Measurements from ENCODE around the gene NMU. TPM values are rescaled to one million over a fixed set of nuclear protein-coding genes. Genes with fewer than 3 reads are reported as not detected.
"Not testable (repeated sequence)": the region's sequence is repeated elsewhere in the genome, so short reads cannot be mapped to it uniquely, and the experiment has no call there.

The NMU gene
- polyA plus RNA-seq, 1 donor from 2014 or later = 0.53 TPM

GRCh38 chr4:55609393-55609866, 26.7 kb downstream of the NMU start:
- H3K4me1 Mint-ChIP-seq = no peaks in the 10 kb centered on the region
- H3K27me3 Mint-ChIP-seq = no peaks in the 10 kb centered on the region
- no peak overlapping the region for H3K4me3 Mint-ChIP-seq
- H3K27ac Mint-ChIP-seq = peak overlapping the region in 1 of 3 donors; percentile 63
- no peaks in the 10 kb centered on the region for H3K9me3 Mint-ChIP-seq
- no peaks in the 10 kb centered on the region for H3K36me3 Mint-ChIP-seq

GRCh38 chr4:55608591-55608990, 27.5 kb downstream of the NMU start:
- Mint-ChIP-seq H3K4me1 (no peaks in the 10 kb centered on the region), H3K27ac (no peak overlapping the region), H3K4me3 (no peak overlapping the region), H3K27me3 (no peaks in the 10 kb centered on the region), H3K9me3 (no peaks in the 10 kb centered on the region), H3K36me3 (no peaks in the 10 kb centered on the region)

GRCh38 chr4:55604996-55605395, 31.1 kb downstream of the NMU start:
- Mint-ChIP-seq H3K27me3 (no peaks in the 10 kb centered on the region), H3K9me3 (no peaks in the 10 kb centered on the region), H3K36me3 (no peaks in the 10 kb centered on the region), H3K4me3 (no peak overlapping the region), H3K4me1 (no peaks in the 10 kb centered on the region), H3K27ac (peak overlapping the region in 1 of 3 donors; percentile 14)

- Mint-ChIP-seq H3K4me3 (no peak overlapping the region), H3K9me3 (no peaks in the 10 kb centered on the region), H3K4me1 (no peaks in the 10 kb centered on the region), H3K27me3 (peaks cover 1% of the 10 kb centered on the region), H3K36me3 (no peaks in the 10 kb centered on the region), H3K27ac (no peak overlapping the region)
Measured at GRCh38 chr4:55600640-55601039, 35.5 kb downstream of the NMU start.

GRCh38 chr4:55598641-55599040, 37.5 kb downstream of the NMU start:
- no peaks in the 10 kb centered on the region for H3K36me3 Mint-ChIP-seq
- H3K4me3 Mint-ChIP-seq = no peak overlapping the region
- no peaks in the 10 kb centered on the region for H3K4me1 Mint-ChIP-seq
- H3K27me3 Mint-ChIP-seq = peaks cover 1% of the 10 kb centered on the region
- H3K27ac Mint-ChIP-seq = no peak overlapping the region
- H3K9me3 Mint-ChIP-seq = no peaks in the 10 kb centered on the region

- Mint-ChIP-seq H3K36me3 (no peaks in the 10 kb centered on the region), H3K4me3 (no peak within 1 kb of the TSS), H3K27ac (no peak within 1 kb of the TSS), H3K9me3 (peaks cover 3 to 7% (median 3%) of the 10 kb centered on the region in 3 donors), H3K27me3 (peaks cover 6% of the 10 kb centered on the region), H3K4me1 (no peaks in the 10 kb centered on the region)
Measured at GRCh38 chr4:55592014-55592413, 44.1 kb downstream of the NMU start, which contains the start of gene PDCL2. PDCL2 (minus strand) TSS chr4:55592245; CDS start chr4:55592109, 136 bp downstream.

- Mint-ChIP-seq H3K9me3 (peaks cover 3 to 13% (median 6%) of the 10 kb centered on the region in 3 donors), H3K36me3 (no peaks in the 10 kb centered on the region), H3K27ac (no peak overlapping the region), H3K4me1 (no peaks in the 10 kb centered on the region), H3K27me3 (peaks cover 6% of the 10 kb centered on the region), H3K4me3 (no peak overlapping the region)
Measured at GRCh38 chr4:55588160-55588559, 47.9 kb downstream of the NMU start.

GRCh38 chr4:55582773-55583172, 53.3 kb downstream of the NMU start:
- H3K9me3 Mint-ChIP-seq = peaks cover 0 to 11% (median 5%) of the 10 kb centered on the region in 3 donors
- H3K27ac Mint-ChIP-seq, H3K4me3 Mint-ChIP-seq, H3K4me1 Mint-ChIP-seq, H3K36me3 Mint-ChIP-seq, H3K27me3 Mint-ChIP-seq: not testable (repeated sequence)

- Mint-ChIP-seq H3K27me3 (peaks cover 2% of the 10 kb centered on the region), H3K27ac (no peak overlapping the region), H3K36me3 (peaks cover 8% of the 10 kb centered on the region), H3K4me3 (no peak overlapping the region), H3K4me1 (no peaks in the 10 kb centered on the region), H3K9me3 (peaks cover 7 to 35% (median 16%) of the 10 kb centered on the region in 3 donors)
Measured at GRCh38 chr4:55578341-55579010, 57.6 kb downstream of the NMU start.

GRCh38 chr4:55575513-55575912, 60.6 kb downstream of the NMU start:
- Mint-ChIP-seq H3K27ac (no peak overlapping the region), H3K4me3 (no peak overlapping the region), H3K27me3 (peaks cover 2% of the 10 kb centered on the region), H3K4me1 (no peaks in the 10 kb centered on the region), H3K36me3 (peaks cover 8% of the 10 kb centered on the region), H3K9me3 (peaks cover 7 to 30% (median 14%) of the 10 kb centered on the region in 3 donors)

GRCh38 chr4:55574252-55574651, 61.8 kb downstream of the NMU start:
- no peaks in the 10 kb centered on the region for H3K4me1 Mint-ChIP-seq
- H3K9me3 Mint-ChIP-seq = peaks cover 7 to 30% (median 14%) of the 10 kb centered on the region in 3 donors
- H3K27me3 Mint-ChIP-seq = no peaks in the 10 kb centered on the region
- peaks cover 8% of the 10 kb centered on the region for H3K36me3 Mint-ChIP-seq
- no peak overlapping the region for H3K4me3 Mint-ChIP-seq
- H3K27ac Mint-ChIP-seq = no peak overlapping the region

- no peak overlapping the region for H3K27ac Mint-ChIP-seq
- H3K27me3 Mint-ChIP-seq = no peaks in the 10 kb centered on the region
- peaks cover 4 to 5% (median 5%) of the 10 kb centered on the region in 3 donors for H3K4me1 Mint-ChIP-seq
- H3K9me3 Mint-ChIP-seq = peaks cover 7 to 18% (median 14%) of the 10 kb centered on the region in 3 donors
- no peak overlapping the region for H3K4me3 Mint-ChIP-seq
- H3K36me3 Mint-ChIP-seq = peaks cover 6% of the 10 kb centered on the region
Measured at GRCh38 chr4:55571806-55572205, 64.3 kb downstream of the NMU start.

- Mint-ChIP-seq H3K36me3 (no peaks in the 10 kb centered on the region), H3K4me3 (peak overlapping the region in 1 of 4 donors; percentile 5), H3K9me3 (peaks cover 0 to 3% (median 0%) of the 10 kb centered on the region in 3 donors), H3K27ac (no peak overlapping the region), H3K27me3 (no peaks in the 10 kb centered on the region), H3K4me1 (peaks cover 4 to 5% (median 5%) of the 10 kb centered on the region in 3 donors)
Measured at GRCh38 chr4:55568905-55569504, 67.1 kb downstream of the NMU start.

GRCh38 chr4:55561889-55562288, 74.2 kb downstream of the NMU start:
- H3K27ac Mint-ChIP-seq = peak overlapping the region in 1 of 3 donors; percentile 9
- H3K4me1 Mint-ChIP-seq = peaks cover 11 to 12% (median 12%) of the 10 kb centered on the region in 3 donors
- peaks cover 2% of the 10 kb centered on the region for H3K27me3 Mint-ChIP-seq
- peaks cover 2% of the 10 kb centered on the region for H3K36me3 Mint-ChIP-seq
- peak overlapping the region in 1 of 4 donors; percentile 46 for H3K4me3 Mint-ChIP-seq
- peaks cover 0 to 3% (median 3%) of the 10 kb centered on the region in 3 donors for H3K9me3 Mint-ChIP-seq

GRCh38 chr4:55560096-55560495, 76.0 kb downstream of the NMU start:
- Mint-ChIP-seq H3K36me3 (peaks cover 2% of the 10 kb centered on the region), H3K27ac (no peak overlapping the region), H3K4me3 (no peak overlapping the region), H3K9me3 (peaks cover 0 to 3% (median 3%) of the 10 kb centered on the region in 3 donors), H3K27me3 (peaks cover 2% of the 10 kb centered on the region), H3K4me1 (peaks cover 11 to 12% (median 12%) of the 10 kb centered on the region in 3 donors)

Measured in IgD-negative memory B cell (primary cell).